HG02798 (cell line): Measurements from ENCODE around the gene ULK1.
A peak's percentile ranks its signal among the peaks of the same experiment; 100 is the strongest.

Source experiments
- ATAC-seq: cut with Tn5 transposase; IDR thresholded peaks from one replicate; pipeline ENCODE4 v1.9.1; 2021; ENCODE audit warnings: mild to moderate bottlenecking; ENCODE audit not compliant: unreplicated experiment, poor library complexity

Gene ULK1

GRCh38 chr12:131918311-131919050, 24.1 kb downstream of the ULK1 start:
- ATAC-seq, result no peak

DNA sequence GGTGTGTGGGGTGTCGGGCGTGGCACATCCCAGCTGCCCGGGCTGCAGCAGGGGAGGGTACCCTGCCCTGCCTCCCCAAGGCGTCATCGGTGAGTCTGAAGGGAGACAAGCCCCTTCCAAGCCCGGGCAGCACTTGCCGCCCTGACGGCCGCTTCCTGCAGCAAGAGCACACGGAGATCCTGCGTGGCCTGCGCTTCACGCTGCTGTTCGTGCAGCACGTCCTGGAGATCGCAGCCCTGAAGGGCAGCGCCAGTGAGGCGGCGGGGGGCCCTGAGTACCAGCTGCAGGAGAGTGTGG, 24.6 kb downstream of the ULK1 start:
- no peak for ATAC-seq

DNA sequence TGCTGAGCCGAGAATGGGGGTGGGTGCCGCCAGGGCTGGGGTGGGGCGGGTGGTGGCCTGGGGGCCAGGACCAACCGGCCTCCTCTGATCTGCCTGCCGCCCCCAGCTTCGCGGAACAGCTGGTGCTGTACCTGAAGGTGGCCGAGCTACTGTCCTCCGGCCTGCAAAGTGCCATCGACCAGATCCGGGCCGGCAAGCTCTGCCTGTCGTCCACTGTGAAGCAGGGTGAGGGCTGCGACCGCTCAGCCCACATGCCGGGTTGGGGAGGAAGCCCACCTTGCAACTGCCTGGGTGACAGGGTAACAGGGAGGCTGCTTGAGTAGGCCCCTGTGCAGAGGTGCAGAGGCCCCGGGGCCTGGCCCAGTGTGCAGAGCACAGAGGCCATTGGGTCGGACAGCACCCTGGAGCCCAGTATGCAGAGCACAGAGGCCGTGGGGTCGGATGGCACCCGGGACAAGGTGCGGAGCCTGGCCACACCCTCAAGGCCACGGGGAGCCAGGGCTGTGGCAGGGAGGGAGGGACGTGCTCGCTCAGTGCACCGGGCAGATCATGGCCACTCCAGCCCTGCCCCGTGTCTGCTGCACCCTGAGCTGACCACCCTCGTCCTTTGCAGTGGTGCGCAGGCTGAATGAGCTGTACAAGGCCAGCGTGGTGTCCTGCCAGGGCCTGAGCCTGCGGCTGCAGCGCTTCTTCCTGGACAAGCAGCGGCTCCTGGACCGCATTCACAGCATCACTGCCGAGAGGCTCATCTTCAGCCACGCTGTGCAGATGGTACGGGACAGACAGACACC, 25.1 kb downstream of the ULK1 start:
- no peak for ATAC-seq

GRCh38 chr12:131920157-131920508, 25.7 kb downstream of the ULK1 start:
- no peak for ATAC-seq

DNA sequence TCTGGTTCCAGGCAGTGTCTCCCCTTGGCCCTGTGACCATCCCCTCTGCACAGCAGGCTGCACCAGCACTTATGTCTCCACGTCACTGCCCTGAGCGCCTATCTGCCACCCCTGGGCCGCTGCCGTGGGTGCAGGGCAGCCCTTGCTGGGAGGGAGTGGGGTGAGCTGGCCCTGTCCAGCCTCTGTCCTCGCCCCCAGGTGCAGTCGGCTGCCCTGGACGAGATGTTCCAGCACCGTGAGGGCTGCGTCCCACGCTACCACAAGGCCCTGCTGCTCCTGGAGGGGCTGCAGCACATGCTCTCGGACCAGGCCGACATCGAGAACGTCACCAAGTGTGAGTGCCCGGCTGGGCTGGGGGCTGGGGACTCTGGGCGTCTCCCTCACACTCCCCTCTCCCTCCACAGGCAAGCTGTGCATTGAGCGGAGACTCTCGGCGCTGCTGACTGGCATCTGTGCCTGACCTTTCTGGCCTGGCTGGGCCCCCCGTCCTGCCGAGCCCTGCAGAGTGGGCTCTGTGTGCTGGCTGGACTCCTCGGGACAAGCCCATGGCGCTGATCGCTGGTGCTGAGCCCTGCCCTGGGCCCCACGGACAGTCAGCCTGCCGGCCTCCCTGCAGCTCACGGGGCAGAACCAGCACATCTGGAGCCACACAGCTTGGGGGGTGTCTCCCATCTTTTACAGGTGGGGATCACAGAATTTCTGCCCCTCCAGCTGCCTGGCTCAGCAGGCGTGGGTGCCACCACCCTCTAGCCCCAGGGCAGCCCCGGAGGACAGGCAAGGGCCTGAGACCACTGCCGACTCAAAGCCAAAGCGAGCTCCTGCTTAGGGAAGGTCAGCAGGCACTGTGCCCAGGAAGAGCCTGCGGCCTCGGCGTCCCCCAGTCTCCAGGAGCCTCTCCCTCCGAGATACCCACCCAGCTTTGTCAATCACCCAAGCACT, 26.7 kb downstream of the ULK1 start:
- no peak for ATAC-seq

GRCh38 chr12:131921866-131922769, 27.7 kb downstream of the ULK1 start:
- ATAC-seq, result no peak

GRCh38 chr12:131922772-131923171, 28.4 kb downstream of the ULK1 start:
- ATAC-seq, result no peak

DNA sequence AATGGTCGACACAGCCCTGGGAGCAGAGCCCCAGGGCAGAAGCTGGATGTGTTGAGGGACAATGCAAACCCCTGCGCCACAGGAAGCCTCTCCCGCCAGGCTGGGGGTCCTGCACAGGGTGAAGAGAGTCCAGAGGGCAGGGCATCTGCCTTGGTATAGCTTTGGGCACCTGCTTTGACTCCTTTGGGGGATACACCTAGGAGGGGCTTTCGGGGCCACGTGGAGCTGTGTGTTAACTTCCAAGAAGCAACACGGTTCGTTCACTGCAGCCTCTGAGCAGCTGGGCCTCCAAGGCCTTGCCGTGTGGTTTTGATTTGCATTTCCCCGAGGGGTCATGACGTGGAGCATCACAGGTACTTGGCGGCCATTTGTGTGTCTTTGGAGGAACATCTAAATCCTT, 28.8 kb downstream of the ULK1 start:
- ATAC-seq, result peak; percentile 80

DNA sequence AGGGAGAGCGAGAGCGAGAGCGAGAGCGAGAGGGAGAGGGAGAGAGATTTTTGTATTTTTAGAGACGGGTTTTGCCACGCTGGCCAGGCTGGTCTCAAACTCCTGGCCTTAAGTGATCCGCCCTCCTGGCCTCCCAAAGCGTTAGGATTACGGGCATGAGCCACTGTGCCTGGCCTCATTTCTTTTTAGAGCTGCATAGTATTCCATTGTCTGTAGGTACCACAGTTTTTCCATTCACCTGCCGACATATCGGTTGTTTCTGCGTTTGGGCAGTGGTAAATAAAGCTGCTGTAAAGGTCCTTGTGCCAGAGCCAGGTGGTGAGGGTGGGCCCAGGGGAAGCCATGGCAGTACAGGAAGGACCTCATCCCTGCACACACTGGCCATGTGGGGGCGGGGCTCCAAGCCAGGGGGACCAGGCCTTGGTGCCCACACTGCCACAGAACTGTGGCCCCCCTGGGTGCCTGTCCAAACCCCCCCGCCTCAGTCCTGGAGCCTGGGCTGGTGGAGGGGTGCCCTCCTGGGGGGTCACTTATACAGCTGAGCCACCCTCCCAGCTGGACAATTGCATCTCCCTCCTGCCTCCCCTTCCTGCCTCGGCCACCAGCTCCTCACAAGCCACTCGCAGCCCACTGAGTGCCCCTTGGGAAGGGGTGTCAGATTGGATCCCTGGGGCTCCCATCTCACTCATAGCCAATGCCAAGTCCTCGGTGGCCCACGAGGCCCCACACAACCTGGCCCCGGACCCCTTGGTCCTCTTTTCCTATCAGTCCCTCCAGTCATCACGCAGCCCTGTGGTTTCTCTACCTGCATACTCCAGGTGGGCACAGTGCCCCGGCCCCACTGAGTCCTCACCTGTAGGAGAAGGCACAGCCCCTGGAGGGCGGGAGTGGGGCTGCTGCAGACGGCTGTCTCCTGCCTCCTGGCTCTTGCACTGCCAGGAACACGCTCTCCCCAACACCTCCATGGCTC, 33.0 kb downstream of the ULK1 start:
- no peak for ATAC-seq

DNA sequence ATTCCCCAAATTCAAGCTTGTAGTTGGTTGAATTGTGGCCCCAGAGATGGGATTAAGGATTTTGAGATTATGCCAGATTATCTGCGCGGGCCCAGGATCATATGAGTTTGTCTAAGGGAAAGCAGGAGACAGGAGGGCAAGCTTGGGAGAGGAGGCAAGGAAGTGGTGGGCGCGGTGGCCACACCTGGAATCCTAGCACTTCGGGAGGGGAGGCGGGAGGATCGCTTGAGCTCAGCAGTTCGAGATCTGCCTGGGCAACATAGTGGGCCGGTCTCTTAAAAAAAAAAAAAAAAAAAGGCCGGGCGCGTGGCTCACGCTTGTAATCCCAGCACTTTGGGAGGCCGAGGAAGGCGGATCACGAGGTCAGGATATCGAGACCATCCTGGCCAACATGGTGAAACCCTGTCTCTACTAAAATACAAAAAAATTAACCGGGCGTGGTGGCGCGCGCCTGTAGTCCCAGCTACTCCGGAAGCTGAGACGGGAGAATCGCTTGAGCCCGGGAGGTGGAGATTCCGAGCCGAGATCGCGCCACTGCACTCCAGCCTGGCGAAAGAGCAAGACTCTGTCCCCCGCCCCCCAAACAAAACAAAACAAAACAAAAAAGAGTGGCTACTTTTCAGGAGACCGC, 33.8 kb downstream of the ULK1 start:
- no peak for ATAC-seq

DNA sequence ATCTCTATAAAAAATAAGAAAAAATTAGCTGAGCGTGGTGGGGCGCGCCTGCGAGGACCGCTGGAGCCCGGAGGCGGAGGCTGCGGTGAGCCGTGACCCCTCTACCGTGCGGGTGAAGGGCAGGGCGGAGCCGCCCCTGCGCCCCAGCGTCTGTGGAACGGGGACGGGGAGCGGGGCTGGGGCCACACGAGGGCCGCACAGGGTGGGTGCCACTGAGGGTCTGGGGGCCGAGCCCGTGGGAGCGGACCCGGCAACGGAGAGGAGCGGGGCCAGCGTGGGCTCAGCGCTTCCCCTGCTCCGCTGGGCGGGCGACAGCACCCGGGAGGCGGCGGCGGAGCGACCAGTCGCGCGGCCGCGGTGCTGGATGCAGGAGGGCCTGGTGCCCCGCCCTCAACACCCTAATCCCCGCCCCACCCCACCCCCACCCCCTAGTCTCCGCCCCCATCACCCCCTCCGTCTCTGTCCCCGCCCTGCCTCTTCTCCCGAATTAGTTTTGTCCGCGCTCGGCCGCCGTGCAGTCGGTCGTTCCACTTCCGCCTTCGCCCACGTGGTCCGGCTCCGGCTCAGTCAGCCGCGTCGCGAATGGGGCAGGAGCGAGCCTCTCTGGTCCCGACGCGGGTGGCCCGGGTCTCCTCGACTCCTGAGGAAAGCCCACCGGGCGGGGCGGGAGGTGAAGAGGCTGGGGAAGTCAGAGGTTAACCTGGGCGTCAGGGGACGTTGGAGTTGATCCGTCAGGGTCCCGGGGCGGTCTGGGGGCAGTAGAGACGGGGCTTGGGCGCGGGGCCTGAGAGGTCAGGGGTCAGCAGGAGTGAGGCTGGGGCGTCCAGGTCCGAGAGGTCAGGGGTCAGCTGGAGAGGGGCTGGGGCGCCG, 34.5 kb downstream of the ULK1 start, which contains the start of gene PUS1:
PUS1 (plus strand) TSS at position 566 of the 870 bp plus-strand sequence. CDS start 447 bp downstream, outside the sequence.
- ATAC-seq, result peak; percentile 76

DNA sequence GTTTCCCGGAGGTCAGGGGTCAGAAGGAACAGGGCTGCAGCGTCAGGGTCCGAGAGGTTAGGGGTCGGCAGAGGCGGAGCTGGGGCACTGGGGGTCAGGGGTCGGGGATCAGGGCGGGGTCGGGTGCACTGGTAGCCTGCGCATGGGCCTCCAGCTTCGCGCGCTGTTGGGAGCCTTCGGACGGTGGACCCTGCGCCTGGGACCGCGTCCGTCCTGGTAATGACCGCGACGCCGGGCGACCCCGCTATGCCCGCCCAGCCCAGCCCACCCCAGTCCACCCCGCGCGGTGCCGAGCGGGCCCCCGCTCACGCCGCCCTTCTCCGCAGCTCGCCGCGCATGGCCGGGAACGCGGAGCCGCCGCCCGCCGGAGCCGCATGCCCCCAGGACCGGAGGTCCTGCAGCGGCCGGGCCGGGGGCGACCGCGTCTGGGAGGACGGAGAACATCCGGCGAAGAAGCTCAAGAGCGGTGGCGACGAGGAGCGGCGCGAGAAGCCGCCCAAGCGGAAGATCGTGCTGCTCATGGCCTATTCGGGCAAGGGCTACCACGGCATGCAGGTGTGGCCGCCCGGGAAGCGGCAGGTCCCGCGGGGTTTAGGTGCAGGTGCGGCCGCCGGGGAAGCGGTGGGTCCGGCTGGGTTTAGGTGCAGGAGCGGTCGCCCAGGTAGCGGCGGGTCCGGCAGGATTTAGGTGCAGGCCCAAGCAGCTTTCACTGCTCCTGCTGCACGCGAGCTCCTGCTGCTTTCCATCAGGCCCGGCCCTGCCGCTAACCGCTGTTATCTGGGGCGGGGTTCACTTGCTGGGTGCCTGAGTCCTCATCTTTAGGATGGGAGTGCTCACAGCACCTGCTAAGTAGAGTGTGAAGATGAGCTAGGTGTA, 35.4 kb downstream of the ULK1 start:
- ATAC-seq, result peak; percentile 14

DNA sequence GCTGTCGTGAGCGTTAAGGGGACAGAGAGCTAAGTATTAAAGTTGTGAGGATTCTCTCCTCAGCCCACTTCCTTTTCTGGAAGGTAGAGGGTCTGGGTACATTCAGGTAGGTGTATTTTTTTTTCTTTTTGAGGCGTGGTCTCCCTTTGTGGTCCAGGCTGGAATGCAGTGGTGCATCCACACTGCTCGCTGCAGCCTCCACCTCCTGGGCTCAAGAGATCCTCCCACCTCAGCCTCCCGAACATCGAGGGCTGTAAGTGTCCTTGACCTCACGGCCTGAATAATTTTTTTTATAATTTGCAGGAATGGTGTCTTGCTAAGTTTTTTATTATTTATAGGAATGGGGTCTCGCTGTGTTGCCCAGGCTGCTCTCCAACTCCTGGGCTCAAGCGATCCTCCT, 36.1 kb downstream of the ULK1 start:
- ATAC-seq, result no peak

DNA sequence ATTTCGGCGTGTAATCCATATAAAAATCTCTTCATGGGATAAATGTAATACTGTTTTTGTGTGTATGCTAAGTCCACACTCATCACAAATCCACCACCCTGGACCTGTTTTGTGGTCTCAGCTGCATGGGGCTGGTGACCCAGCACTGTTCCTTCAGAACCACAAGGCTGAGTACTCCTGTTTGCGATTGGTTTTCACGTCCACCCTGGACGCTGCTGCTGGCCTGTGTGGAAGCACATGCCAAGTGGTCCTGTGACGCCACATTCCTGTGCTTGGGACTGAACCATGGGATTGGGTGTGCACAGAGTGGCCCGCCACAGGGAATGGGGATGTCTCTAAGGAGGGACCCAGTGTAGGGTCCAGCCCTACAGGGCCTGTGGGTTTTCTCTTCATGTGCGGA, 39.0 kb downstream of the ULK1 start:
- no peak for ATAC-seq

- no peak for ATAC-seq
Observed at GRCh38 chr12:131934535-131934934, 40.1 kb downstream of the ULK1 start.

GRCh38 chr12:131938082-131938481, 43.7 kb downstream of the ULK1 start:
- no peak for ATAC-seq
